ENCODE data around the gene TTC16.

Gene TTC16

GRCh38 chr9:127721391-127721821 lies 5.5 kb downstream of the TTC16 start:
- no peak for DNase-seq

DNA sequence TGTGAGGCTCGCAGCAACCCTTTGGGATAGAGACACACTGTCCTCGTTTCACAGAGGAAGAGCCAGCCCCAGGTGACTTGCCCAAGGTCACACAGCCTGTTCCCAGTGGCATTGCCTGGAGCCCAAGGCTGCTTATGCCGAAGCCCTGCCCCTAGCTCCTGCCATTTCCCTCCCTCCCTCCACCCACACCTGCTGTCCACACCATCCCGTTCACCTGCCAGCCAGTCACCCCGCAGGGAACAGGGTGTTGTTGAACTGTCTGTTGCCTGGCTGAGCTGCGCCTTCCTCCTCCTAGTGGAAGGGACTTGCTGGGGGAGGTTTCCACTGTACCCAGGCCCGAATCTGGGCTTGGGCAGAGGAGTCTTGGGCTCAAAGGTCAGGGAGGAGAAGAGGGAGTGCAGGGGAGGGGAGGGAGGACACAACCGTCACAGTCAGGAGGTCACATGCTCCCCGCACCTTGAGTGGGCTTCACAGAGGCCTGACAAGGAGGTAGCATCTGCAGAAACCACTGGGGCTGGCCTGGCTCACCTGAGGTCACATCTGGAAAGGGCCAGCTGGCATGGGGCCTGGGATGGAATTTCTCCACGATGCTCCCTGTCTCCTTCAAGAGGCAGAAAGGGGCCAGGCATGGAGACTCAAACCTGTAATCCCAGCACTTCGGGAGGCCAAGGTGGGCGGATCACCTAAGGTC lies 6.3 kb downstream of the TTC16 start:
- DNase-seq: no peak

GRCh38 chr9:127723013-127723412 lies 7.1 kb downstream of the TTC16 start:
- no peak for DNase-seq

GRCh38 chr9:127723444-127723843 lies 7.6 kb downstream of the TTC16 start:
- no peak for DNase-seq

DNA sequence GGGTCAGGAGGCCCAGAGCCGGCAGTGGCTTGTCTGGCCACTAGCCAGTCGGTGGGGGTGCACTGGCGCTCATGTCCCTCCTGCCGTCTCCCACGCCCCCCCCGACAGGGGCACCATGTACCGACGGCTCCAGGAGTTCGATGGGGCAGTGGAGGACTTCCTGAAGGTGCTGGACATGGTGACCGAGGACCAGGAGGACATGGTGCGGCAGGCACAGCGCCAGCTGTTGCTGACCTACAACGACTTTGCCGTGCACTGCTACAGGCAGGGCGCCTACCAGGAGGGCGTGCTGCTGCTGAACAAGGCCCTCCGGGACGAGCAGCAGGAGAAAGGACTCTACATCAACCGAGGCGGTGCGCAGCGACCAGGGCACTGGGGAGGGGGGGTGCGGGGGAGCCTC lies 8.1 kb downstream of the TTC16 start:
- no peak for DNase-seq

GRCh38 chr9:127726871-127727270 lies 11.0 kb downstream of the TTC16 start:
- no peak for DNase-seq

DNA sequence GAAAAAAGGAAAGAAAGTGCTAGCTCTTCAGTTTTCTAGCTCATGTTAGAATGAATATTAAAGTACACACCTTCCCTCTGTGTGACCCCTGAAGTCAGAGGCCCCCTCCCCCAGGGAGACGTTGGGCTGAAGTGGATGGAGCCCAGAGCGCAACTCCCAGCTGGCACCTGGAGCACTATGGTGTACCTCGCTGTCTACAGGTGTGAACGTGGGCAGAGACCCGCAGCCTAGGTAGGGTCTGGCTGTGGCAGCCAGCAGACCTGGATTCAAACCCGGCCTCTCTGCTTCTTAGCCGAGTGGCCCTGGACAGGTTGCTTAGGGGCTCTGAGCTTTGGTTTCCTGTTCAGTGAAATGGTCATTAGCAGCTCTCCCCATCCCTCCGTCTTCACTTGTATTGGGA lies 12.9 kb downstream of the TTC16 start:
- DNase-seq: no peak

GRCh38 chr9:127729522-127730256 lies 13.8 kb downstream of the TTC16 start:
- DNase-seq: no peak

DNA sequence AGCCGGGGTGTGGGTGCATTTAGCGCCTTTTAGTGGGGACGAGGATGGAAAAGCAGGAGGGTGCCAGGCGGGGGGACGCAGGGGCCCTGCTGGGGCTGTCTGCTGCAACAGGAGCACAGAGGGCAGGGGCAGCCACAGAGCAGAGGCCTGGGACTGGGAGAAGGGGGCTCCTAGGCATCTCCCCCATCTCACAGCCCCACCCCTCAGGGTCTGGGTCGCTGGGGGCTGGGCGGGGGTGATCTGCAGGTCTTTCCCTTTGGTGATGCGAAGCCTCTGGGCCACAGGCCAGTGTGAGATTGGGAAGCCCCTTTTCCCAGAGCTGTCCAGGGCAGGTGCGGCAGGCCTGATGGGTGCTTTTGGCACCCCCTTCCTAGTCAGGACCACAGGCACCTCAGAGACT lies 14.4 kb downstream of the TTC16 start:
- no peak for DNase-seq

DNA sequence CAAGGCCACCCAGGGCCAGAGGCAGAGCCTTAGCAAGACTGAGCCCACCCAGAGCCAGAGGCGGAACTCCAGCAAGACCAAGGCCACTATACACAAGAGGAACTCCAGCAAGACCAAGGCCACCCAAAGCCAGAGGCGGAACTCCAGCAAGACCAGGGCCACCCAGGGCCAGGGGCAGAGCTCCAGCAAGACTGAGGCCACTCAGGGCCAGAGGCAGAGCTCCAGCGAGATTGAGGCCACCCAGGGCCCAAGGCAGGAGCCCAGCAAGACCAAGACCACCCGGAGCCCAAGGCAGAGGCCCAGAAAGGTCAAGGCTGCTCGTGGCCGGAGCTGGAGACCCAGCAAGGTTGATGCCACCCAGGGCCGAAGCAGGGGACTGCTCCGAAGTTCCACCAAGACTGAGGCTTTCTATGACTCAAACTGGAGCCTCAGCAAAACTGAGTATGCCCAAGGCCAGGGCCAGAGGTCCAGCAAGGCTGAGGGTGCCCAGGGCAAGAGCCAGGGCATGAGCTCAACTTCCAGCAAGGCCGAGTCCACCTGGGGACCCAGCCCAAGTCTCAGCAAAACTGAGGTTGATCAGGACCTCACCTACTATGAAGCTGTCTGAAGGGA lies 15.0 kb downstream of the TTC16 start:
- no peak for DNase-seq

GRCh38 chr9:127731938-127732337 lies 16.1 kb downstream of the TTC16 start:
- DNase-seq: no peak

DNA sequence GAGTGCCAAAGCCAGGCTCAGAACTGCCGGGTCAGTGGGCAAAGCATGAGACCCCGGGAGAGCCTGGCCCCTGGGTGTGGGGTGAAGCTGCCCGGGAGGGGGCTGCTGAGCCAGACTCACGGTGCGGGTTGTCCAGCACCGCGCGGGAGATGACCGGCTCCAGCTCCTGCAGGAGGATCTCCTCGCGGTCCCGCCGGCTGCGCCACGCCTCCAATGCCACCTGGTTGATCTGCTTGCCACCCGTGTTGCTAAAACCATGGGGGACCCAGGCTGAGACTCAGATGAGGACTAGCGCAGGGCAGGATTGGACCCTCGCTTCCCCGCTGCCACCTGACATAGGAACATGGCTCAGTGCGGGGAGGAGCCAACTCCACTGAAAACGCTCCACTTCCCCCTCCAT lies 16.6 kb downstream of the TTC16 start:
- no peak for DNase-seq

DNA sequence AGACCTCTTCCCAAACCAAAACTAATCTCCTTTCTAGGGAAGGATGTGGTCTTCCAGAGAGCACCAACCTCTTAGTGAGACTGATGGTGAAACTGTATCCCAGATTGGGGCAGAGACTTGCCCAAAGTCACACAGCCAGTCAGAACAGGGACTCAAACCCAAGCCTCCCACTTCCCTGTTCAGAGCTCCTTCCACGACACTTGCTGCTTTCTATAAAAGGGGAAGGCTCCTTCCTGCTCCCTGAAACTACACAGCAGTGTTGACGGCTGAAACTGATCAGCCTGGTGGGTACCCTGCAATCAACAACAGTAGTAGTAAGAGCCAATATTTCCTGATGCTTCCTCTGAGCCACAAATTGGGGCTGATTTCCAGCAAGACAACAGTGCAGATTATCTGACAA lies 17.7 kb downstream of the TTC16 start:
- no peak for DNase-seq

GRCh38 chr9:127734247-127734746 lies 18.4 kb downstream of the TTC16 start:
- no peak for DNase-seq

DNA sequence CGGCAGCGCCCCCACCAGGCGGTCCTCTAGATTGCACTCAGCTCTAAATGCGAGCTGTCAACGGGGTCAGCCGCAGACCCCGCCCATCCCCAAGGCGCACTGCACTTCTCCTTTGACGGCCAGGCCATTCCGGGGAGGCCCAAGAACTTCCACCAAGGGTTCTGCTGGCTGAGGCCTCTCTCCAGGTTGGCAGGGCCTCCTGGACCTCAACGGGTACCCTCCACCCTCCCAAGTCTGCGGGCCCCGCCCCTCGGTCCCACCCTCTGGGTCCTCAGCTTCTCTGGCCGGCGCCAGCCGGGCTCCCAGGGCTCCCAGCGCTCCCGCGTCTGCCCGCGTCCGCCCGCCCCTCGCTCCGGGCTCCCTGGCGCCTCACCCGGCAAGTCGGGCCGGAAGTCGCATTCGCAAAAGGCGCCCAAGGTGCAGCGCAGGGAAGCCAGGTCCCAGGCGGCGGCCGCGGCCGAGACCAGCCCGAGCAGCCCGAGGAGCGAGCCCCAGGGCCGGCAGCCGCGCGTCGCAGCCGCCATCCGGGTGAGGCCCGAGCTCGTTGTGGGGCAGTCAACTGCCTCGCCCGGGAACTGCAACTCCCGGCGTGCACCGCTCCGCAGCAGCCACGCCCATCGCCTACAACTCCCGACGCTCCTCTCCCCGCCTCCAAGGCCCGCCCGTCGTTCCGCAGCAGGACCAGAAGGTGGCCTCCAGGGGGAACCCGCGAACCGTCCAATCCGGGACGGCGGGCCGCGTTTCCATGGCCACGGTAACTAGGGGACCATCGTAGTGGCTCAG lies 19.1 kb downstream of the TTC16 start, which contains the start of gene TOR2A:
Gene TOR2A, minus strand, starts transcription at position 548 of the 783 bp plus-strand sequence. Its CDS starts 24 bp downstream, at position 524.
- peak; percentile 98 for DNase-seq

DNA sequence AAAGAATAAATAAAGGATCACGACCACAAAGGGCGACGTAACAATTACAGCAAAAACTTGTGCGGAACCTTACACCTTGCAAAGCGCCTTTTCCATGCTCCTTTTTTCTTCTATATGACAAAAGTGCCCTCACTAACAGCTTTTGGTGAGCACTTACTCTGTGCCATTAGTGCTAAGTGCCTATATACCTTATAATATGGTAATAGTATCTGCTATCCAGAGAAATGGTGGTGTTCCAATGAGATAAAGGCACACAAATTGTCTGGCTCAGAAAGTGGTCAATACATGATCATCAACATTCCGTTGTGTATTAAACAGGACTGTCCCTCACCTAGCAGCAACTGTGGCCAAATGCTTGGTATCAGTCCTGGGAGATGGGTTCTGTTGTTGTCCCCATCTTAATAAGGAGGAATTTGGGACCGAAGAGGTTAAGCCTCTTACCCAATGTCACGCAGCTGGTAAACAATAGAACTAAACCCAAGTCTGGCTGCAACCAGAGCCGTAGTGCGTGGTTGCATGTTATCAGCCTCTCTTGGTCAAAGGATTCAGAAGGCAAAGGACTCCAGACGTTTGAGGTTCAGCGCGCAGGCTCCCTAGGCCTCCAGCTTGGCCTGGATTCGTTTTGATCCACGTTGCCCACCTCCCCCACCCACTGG lies 19.8 kb downstream of the TTC16 start:
- no peak for DNase-seq

GRCh38 chr9:127738666-127739065 lies 22.8 kb downstream of the TTC16 start:
- no peak for DNase-seq

DNA sequence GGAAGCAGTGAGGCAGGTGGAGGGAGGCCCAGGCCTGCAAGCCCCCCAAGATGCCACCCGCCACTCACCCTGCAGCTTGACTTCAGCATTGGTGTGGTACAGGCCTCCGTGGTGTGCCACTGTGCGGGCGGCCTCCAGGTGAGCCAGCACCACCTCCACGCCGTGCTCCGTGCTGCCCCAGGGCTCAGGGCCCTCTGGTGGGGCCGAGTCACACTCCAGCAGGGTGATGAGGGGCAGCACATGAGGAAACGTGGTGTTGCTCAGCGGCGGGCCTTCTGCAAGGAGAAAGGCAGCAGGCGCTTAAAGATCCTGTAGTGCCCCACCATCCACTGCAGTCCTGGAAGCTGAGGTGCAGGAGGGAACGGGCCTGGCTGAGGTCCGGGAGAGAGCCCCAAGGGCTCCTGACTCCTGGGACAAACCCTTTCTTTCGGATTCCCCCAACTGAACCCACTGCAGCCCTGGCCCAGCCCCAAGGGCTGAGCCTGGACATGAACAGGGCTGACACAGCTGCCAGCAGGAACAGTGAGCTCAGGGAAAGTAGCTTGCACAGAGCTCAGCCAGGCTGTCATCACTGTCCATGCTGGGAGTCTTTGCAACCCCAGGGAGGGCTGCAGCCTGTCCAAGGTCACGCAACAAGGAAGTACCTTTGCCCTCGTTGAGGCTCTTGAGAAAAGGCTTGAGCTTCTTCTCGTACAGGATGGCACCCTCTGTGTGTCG lies 23.9 kb downstream of the TTC16 start:
- DNase-seq: no peak

- DNase-seq: no peak
These were observed 26.1 kb downstream of the TTC16 start for GRCh38 chr9:127741831-127742434.

DNA sequence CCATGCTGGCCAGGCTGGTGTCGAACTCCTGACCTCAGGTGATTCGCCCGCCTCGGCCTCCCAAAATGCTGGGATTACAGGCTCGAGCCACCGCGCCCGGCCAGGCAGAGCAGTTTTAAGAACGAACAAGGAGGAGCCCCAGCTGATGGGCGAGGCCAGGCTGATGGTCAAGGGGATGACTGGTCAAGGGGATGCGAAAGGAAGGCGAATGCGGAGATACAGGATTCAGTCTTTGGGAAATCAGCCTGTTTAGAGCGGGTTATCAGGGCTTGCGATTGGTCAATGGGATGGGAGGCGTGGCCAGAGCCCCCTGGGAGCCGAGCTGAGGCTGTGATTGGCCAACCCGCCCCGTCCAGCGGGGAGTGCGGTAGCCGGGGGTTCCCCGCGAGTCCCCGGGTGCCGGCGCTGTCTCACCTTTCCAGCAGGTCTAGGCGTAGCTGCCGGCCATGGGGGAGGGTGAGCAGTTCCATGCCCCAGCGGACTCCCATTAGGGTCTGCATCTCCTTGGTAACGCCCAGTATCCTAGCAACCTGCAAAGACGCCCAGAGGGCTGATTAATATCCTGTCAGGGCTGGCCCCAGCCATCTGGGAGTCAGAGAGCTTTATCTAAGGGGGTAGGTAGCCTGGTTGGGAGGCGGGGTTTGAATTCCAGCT lies 26.7 kb downstream of the TTC16 start:
- DNase-seq: no peak
